A549 (cell line): ENCODE results near the gene CACNA1G.

Experiments used
- CEBPB ChIP-seq, 2 experiments: fragments of >200 bp in 1 of 2; sonication (Bioruptor Twin) in 1 of 2; formaldehyde crosslinking in 1 of 2; IDR thresholded peaks; 2 replicates each; pipeline ENCODE4 v1.6.1; 2012 to 2016
- EP300 ChIP-seq, 2 experiments: fragments of >200 bp; sonication (Bioruptor Twin); formaldehyde crosslinking; IDR thresholded peaks; 2 replicates in 1 of 2; 3 replicates in 1 of 2; pipeline ENCODE4 v1.6.1; 2016 to 2017
- ESRRA ChIP-seq: fragments of 150-350 bp; IDR thresholded peaks from 2 replicates; pipeline ENCODE4 v1.6.1; 2014; ENCODE audit warnings: mild to moderate bottlenecking, low read length, borderline replicate concordance
- JUNB ChIP-seq: fragments of >200 bp; sonication (Bioruptor Twin); formaldehyde crosslinking; IDR thresholded peaks from 2 replicates; pipeline ENCODE4 v1.6.1; 2016
- TP53 ChIP-seq: fragments of 250-450 bp; sonication (Bioruptor Pico); IDR thresholded peaks from 2 replicates; pipeline ENCODE4 v1.5.0; 2021; ENCODE audit warnings: mild to moderate bottlenecking, moderate library complexity
- TF ChIP-seq, protein P1 (sequence below): fragments of >200 bp; sonication (Bioruptor Twin); formaldehyde crosslinking; IDR thresholded peaks from 3 replicates; pipeline ENCODE4 v1.5.1; 2016
- TF ChIP-seq, protein P2 (sequence below): fragments of 200-600 bp; sonication (generic); IDR thresholded peaks from 2 replicates; pipeline ENCODE4 v1.6.1; 2016; ENCODE audit warnings: antibody characterized with exemption, mild to moderate bottlenecking, moderate library complexity
- TF ChIP-seq, protein P3 (sequence below): fragments of 250-450 bp; sonication (Bioruptor Pico); IDR thresholded peaks from 2 replicates; pipeline ENCODE4 v1.5.0; 2021; ENCODE audit warnings: mild to moderate bottlenecking, moderate library complexity, borderline replicate concordance

DNA sequence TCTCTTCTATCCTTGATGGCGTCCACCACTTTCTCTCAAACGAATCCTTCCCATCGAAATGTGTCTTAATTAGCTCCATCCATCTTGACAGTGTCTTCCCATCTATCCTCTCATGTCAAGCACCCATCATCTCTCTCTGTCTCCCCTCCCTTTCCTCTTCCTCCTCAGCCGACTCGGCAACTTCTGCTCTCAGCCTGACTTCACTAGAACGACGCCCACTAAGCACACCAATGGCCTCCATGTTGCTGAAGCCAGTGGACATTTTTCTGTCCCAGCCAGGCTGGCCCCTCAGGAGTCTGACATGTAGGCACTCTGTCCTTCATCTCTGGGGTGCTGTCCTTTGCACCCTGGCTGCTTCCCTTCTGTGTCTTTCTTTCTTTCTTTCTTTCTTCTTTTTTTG lies 16.0 kb upstream of the CACNA1G start:
- TF ChIP-seq JUNB (no peak), CEBPB (IDR thresholded peaks at IDR 0.05) (no peak), EP300 (IDR thresholded peaks at IDR 0.05) (no peak), ESRRA (no peak), TP53 (CRISPR knock-in tag) (no peak)
- TF ChIP-seq, protein P1, sequence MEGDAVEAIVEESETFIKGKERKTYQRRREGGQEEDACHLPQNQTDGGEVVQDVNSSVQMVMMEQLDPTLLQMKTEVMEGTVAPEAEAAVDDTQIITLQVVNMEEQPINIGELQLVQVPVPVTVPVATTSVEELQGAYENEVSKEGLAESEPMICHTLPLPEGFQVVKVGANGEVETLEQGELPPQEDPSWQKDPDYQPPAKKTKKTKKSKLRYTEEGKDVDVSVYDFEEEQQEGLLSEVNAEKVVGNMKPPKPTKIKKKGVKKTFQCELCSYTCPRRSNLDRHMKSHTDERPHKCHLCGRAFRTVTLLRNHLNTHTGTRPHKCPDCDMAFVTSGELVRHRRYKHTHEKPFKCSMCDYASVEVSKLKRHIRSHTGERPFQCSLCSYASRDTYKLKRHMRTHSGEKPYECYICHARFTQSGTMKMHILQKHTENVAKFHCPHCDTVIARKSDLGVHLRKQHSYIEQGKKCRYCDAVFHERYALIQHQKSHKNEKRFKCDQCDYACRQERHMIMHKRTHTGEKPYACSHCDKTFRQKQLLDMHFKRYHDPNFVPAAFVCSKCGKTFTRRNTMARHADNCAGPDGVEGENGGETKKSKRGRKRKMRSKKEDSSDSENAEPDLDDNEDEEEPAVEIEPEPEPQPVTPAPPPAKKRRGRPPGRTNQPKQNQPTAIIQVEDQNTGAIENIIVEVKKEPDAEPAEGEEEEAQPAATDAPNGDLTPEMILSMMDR = no peak
- TF ChIP-seq, protein P2, sequence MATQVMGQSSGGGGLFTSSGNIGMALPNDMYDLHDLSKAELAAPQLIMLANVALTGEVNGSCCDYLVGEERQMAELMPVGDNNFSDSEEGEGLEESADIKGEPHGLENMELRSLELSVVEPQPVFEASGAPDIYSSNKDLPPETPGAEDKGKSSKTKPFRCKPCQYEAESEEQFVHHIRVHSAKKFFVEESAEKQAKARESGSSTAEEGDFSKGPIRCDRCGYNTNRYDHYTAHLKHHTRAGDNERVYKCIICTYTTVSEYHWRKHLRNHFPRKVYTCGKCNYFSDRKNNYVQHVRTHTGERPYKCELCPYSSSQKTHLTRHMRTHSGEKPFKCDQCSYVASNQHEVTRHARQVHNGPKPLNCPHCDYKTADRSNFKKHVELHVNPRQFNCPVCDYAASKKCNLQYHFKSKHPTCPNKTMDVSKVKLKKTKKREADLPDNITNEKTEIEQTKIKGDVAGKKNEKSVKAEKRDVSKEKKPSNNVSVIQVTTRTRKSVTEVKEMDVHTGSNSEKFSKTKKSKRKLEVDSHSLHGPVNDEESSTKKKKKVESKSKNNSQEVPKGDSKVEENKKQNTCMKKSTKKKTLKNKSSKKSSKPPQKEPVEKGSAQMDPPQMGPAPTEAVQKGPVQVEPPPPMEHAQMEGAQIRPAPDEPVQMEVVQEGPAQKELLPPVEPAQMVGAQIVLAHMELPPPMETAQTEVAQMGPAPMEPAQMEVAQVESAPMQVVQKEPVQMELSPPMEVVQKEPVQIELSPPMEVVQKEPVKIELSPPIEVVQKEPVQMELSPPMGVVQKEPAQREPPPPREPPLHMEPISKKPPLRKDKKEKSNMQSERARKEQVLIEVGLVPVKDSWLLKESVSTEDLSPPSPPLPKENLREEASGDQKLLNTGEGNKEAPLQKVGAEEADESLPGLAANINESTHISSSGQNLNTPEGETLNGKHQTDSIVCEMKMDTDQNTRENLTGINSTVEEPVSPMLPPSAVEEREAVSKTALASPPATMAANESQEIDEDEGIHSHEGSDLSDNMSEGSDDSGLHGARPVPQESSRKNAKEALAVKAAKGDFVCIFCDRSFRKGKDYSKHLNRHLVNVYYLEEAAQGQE = no peak
- TF ChIP-seq, protein P3, sequence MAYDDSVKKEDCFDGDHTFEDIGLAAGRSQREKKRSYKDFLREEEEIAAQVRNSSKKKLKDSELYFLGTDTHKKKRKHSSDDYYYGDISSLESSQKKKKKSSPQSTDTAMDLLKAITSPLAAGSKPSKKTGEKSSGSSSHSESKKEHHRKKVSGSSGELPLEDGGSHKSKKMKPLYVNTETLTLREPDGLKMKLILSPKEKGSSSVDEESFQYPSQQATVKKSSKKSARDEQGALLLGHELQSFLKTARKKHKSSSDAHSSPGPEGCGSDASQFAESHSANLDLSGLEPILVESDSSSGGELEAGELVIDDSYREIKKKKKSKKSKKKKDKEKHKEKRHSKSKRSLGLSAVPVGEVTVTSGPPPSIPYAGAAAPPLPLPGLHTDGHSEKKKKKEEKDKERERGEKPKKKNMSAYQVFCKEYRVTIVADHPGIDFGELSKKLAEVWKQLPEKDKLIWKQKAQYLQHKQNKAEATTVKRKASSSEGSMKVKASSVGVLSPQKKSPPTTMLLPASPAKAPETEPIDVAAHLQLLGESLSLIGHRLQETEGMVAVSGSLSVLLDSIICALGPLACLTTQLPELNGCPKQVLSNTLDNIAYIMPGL (CRISPR knock-in tag) = no peak
